ENCODE measurements around the gene ASPHD1.
"Not testable (repeated sequence)": the region's sequence is repeated elsewhere in the genome, so short reads cannot be mapped to it uniquely, and the experiment has no call there.

The ASPHD1 gene

GRCh38 chr16:29878172-29878571 is 22.1 kb upstream of the ASPHD1 start:
- DNase-seq, result no peak

GRCh38 chr16:29881050-29881449 is 19.2 kb upstream of the ASPHD1 start:
- no peak for DNase-seq

GRCh38 chr16:29883987-29884386 is 16.3 kb upstream of the ASPHD1 start:
- DNase-seq, result no peak

- not testable (repeated sequence) for DNase-seq
Observed at GRCh38 chr16:29889372-29889771, 10.9 kb upstream of the ASPHD1 start.

- DNase-seq, result no peak
Observed at GRCh38 chr16:29891525-29892457, 8.5 kb upstream of the ASPHD1 start.

GRCh38 chr16:29892458-29892813 is 7.9 kb upstream of the ASPHD1 start:
- no peak for DNase-seq

- no peak for DNase-seq
Observed at GRCh38 chr16:29893553-29893952, 6.7 kb upstream of the ASPHD1 start.

- no peak for DNase-seq
Observed at GRCh38 chr16:29894352-29894751, 5.9 kb upstream of the ASPHD1 start.

- no peak for DNase-seq
Observed at GRCh38 chr16:29896841-29897240, 3.4 kb upstream of the ASPHD1 start.

GRCh38 chr16:29897333-29897732 is 3.0 kb upstream of the ASPHD1 start:
- no peak for DNase-seq

- no peak for DNase-seq
Observed at GRCh38 chr16:29898135-29898803, 2.0 kb upstream of the ASPHD1 start.

GRCh38 chr16:29898804-29899515 is 1.3 kb upstream of the ASPHD1 start:
- DNase-seq, result no peak

- no peak for DNase-seq
Observed at GRCh38 chr16:29899516-29900101, 679 bp upstream of the ASPHD1 start, which contains the start of gene SEZ6L2. Gene SEZ6L2, minus strand, starts transcription at chr16:29899550. Its CDS starts 531 bp downstream, at chr16:29899019.

- no peak for DNase-seq
Observed at GRCh38 chr16:29900888-29901606, 759 bp downstream of the ASPHD1 start.

GRCh38 chr16:29901607-29901945 is 1.3 kb downstream of the ASPHD1 start:
- no peak for DNase-seq

- no peak for DNase-seq
Observed at GRCh38 chr16:29903590-29903989, 3.3 kb downstream of the ASPHD1 start.

GRCh38 chr16:29904947-29905346 is 4.7 kb downstream of the ASPHD1 start:
- no peak for DNase-seq

- DNase-seq, result no peak
Observed at GRCh38 chr16:29905668-29906067, 5.4 kb downstream of the ASPHD1 start.

- no peak for DNase-seq
Observed at GRCh38 chr16:29906520-29907244, 6.4 kb downstream of the ASPHD1 start.

- DNase-seq, result no peak
Observed at GRCh38 chr16:29907973-29908372, 7.7 kb downstream of the ASPHD1 start.

GRCh38 chr16:29908719-29909220 is 8.5 kb downstream of the ASPHD1 start:
- no peak for DNase-seq

- DNase-seq, result no peak
Observed at GRCh38 chr16:29909391-29909790, 9.1 kb downstream of the ASPHD1 start.

All from activated naive CD4-positive, alpha-beta T cell (primary cell).